ENCODE results near the gene ATAD3A.
"Not testable (repeated sequence)": the region's sequence is repeated elsewhere in the genome, so short reads cannot be mapped to it uniquely, and the experiment has no call there.

The ATAD3A gene

GRCh38 chr1:1524750-1525383 is 12.9 kb downstream of the ATAD3A start:
- not testable (repeated sequence) for DNase-seq

DNA sequence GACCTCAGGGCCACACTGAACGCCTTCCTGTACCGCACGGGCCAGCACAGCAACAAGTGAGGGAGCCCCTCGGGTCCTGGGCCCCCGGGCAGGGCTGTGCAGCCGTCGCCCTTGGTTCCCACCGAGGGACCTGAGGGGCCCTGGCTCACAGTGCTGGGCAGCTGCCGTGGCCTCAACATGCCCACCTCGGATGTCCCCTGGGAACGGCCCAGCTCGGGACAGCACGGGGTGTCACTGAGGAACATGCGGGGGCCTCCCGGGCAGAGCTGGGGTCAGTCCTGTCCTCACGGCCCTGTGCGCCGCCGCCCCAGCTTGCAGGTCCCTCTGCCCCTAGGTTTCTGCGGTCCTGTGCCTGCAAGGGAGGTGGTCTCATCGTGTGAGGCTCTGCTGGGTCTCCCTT is 14.5 kb downstream of the ATAD3A start:
- DNase-seq = not testable (repeated sequence)

DNA sequence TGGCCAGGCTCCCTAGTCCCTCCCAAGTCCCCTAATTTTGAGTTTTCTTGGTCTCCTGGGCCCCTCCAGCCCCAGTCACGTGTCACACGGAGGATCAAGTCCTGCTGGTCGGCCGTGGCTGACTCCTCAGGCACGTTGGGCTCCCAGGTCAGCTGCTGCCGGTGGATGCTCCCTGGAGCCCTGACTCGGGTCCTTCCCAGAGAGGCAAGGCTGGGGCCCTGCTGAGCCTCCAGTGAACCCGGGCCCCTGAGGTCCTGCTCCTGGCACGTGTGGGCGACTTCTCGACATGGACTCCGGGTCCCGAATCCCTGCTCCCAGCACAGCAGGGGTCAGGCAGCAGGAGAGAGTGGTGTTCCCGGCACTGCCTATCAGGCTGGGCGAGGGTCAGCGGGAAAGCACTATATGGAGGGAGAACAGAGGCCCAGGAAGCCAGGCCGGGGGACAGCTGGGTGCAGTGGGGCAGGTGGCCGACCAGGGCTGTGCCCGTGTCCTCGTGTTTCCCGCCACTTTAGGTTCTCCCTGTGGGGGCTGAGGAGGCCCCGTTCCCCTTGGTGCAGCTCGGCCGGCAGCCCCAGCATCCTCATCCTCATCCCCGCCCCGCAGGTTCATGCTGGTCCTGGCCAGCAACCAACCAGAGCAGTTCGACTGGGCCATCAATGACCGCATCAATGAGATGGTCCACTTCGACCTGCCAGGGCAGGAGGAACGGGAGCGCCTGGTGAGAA is 15.3 kb downstream of the ATAD3A start:
- no peak for DNase-seq

GRCh38 chr1:1528301-1529267 is 16.6 kb downstream of the ATAD3A start:
- DNase-seq = no peak

DNA sequence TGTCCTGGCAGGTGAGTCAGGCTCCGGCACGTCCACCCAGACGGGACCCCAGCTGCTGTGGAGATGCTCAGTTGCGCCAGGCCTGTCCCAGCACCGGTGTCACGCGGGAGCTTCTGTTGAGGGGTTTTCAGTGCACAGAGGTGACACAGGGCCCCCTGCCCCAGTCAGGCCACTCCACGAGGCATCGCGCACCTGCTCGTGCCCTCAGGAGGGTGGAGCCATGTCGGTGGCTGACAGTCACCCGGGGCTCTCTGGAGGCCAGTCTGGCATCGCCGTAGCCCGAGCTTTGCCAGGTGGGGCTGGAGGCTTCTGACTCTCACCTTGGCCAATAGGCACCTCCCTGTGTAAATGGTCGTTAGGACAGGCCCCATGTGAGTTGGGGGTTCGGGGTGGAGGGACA is 17.4 kb downstream of the ATAD3A start:
- no peak for DNase-seq

GRCh38 chr1:1529936-1530335 is 18.0 kb downstream of the ATAD3A start:
- no peak for DNase-seq

DNA sequence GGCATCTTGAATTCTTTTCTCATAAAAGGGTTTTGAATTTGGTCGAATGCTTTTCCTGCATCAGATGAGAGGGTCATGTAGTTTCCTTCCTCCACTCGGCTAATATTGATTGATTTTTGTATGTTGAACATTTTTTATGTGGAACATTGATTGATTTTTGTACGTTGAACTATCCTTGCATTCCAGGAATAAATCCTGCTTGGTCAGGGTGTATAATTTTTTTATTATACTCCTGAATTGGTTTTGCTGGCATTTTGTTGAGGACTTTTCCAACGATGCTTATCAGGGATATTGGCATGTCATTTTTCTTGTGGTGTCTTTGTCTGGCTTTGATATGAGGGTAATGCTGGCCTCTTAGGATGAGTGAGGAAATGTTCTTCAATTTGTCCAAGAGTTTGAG is 20.0 kb downstream of the ATAD3A start:
- no peak for DNase-seq

- not testable (repeated sequence) for DNase-seq
These were observed 21.4 kb downstream of the ATAD3A start for GRCh38 chr1:1533176-1533893.

DNA sequence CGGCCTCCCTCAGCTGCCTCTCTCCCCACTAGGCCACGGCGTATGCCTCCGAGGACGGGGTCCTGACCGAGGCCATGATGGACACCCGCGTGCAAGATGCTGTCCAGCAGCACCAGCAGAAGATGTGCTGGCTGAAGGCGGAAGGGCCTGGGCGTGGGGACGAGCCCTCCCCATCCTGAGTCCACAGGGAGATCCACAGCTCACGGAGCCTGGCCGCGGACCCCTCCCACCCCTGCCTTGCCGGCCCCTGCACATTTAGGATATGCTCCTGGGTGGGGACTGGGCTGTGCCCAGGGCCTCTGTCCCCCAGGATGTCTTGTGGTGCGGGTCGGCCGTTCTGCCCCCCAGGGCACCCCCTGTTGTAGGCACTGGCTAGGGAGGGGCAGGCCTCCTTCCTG is 21.9 kb downstream of the ATAD3A start:
- DNase-seq = not testable (repeated sequence)

- no peak for DNase-seq
These were observed 22.6 kb downstream of the ATAD3A start for GRCh38 chr1:1534401-1535154.

GRCh38 chr1:1535201-1536018 is 23.4 kb downstream of the ATAD3A start:
- no peak for DNase-seq

DNA sequence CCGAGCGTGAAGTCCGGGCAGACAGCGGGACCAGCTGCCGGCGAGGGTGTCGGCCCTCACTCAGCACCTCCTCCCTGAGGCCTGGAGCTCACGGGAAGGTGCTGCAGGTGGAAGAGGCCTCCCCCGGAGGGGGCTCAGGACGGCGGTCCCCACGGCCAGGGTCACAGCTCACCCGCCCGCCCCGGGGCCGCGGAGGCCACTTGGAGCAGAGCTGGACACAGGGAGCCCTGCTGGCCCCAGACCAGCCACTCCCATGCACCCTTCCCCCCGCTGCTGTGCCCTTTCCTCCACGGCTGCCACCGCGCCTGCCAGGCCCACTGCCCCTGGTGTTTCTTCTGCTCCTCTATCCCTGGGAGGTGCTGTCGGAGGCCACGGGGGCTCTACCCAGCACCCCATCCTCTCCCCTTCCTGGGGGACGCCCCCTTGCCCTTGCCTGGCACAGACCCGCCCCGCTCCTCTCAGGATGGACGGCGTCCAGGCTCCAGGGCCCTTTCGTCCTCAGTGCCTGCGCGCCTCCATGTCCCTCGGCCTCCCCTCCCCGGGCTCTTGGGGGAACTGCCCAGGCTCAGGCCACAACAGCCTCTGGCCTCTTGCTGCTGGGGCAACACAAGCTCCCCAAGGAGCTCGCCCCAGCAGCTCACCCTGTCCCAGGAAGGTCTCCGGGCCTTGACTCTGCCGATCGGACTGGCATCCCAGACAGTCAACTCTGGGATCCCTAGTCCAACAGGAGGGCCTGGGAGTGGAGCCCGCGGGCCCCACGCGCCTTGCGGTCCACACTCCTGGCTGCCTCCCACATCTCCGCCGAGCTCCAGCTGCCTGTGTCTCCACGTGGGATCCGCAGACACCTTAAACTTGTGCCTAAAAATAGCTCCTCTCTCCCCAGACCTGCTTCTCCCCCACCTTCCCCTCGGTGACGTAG is 24.3 kb downstream of the ATAD3A start:
- no peak for DNase-seq

- DNase-seq = no peak
These were observed 25.1 kb downstream of the ATAD3A start for GRCh38 chr1:1536938-1537546.

DNA sequence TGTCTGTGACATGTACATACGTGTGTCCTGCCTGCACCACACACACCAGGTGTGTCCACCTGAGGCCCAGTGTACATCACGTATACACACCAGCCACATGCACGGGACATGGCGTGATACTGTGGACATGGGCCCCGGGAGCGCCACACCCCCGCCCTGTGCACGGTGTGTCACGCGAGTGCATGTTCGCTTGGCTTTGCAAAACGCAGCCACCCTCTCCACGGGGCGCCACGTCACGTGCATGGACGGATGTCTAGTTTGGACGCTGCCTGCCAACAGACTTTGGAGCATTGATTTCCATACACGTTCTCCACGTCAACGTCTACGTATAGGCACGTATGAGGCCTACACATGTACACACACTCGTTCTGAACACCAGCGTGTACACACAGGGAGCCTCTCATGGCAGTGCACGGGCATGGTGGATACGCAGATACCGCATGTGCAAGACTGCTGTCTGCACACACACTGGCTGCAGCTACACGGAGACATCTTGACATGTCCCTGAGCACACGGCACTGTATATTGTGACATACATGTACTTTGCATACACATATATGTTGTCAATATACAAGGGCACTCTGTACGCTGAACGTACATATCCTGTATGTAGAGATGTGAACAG is 25.8 kb downstream of the ATAD3A start:
- no peak for DNase-seq

DNA sequence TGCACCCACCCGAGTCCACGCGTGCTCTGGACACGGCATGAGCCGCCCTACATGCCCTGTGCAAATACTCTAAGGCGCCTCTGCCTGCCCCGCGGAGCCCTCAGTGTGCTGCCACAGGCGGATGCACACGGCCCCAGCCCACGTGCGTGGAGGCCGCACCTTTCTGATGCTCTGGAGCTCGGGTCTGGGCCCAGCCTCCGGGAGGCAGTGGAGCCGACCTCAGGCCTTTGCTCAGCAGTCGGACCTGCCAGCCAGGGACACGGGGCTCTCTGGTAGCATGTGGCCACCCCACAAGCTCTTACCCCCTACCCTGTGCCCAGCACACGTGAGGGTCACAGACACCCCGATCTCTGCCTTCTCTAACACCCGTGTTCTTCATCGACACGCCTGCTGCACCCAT is 26.4 kb downstream of the ATAD3A start:
- DNase-seq = no peak

- no peak for DNase-seq
These were observed 27.0 kb downstream of the ATAD3A start for GRCh38 chr1:1538989-1539309.

- no peak for DNase-seq
These were observed 27.5 kb downstream of the ATAD3A start for GRCh38 chr1:1539310-1540089.

All from inflammatory macrophage (primary cell).